GM12878 (cell line): ENCODE data around the gene CASTOR1.

Experiments used
- ASH2L ChIP-seq: fragments of 300-600, 200-600 bp; sonication (generic); IDR thresholded peaks from 2 replicates; pipeline ENCODE4 v1.6.1; 2017; ENCODE audit warnings: low read depth, mild to moderate bottlenecking, borderline replicate concordance
- CEBPZ ChIP-seq: fragments of 150-350 bp; IDR thresholded peaks from 2 replicates; pipeline ENCODE4 v1.6.1; 2016; ENCODE audit warnings: low read depth, low read length
- PKNOX1 ChIP-seq: fragments of 450-650 bp; IDR thresholded peaks from 2 replicates; pipeline ENCODE4 v1.6.1; 2016; ENCODE audit warnings: mild to moderate bottlenecking
- POLR2AphosphoS5 ChIP-seq: IDR thresholded peaks from 2 replicates; pipeline ENCODE4 v1.6.1; 2011; ENCODE audit warnings: mild to moderate bottlenecking, low read length, inconsistent platforms
- REST ChIP-seq: IDR thresholded peaks from 2 replicates; pipeline ENCODE4 v1.6.1; 2012; ENCODE audit warnings: mild to moderate bottlenecking, low read depth, low read length

- TF ChIP-seq ASH2L: no peak
- no peak for TF ChIP-seq POLR2AphosphoS5
- TF ChIP-seq PKNOX1: no peak
- no peak for TF ChIP-seq REST
- no peak for TF ChIP-seq CEBPZ
Observed at GRCh38 chr22:30239488-30240405, 49.6 kb downstream of the CASTOR1 start.
